GM23338 (cell line): ENCODE measurements around the gene KIF19. TPM values are rescaled to one million over a fixed set of nuclear protein-coding genes. Genes with fewer than 3 reads are reported as not detected.

ENCODE experiments used
- ATAC-seq: fragments of 200-7000 bp; cut with Tn5 transposase; 3 replicates; pipeline ENCODE4 v1.9.1; 2020
- DNase-seq: peaks from one replicate; pipeline ENCODE4 v3.0.0-alpha.2; 2015; ENCODE audit warnings: low spot score
- H2AFZ ChIP-seq: fragments of 200-600 bp; sonication (generic); 2 replicates; pipeline ENCODE4 v1.8.0; 2016; ENCODE audit warnings: antibody characterized with exemption, mild to moderate bottlenecking, moderate library complexity
- H3F3A ChIP-seq: fragments of 200-600 bp; sonication (generic); replicated peaks from 2 replicates; pipeline ENCODE4 v1.8.0; 2017; ENCODE audit warnings: antibody characterized with exemption, mixed run types, low read depth
- H3K27ac ChIP-seq: fragments of 200-600 bp; sonication (generic); 2 replicates; pipeline ENCODE4 v1.6.1; 2016; ENCODE audit warnings: low read depth
- H3K27me3 ChIP-seq: fragments of 200-600 bp; sonication (generic); 2 replicates; pipeline ENCODE4 v1.8.0; 2016; ENCODE audit warnings: mild to moderate bottlenecking, mixed run types, moderate library complexity; ENCODE audit not compliant: insufficient read depth
- H3K36me3 ChIP-seq: fragments of 200-600 bp; sonication (generic); 2 replicates; pipeline ENCODE4 v1.8.0; 2016; ENCODE audit warnings: mild to moderate bottlenecking; ENCODE audit not compliant: insufficient read depth
- H3K4me1 ChIP-seq: fragments of 200-600 bp; sonication (generic); 2 replicates; pipeline ENCODE4 v1.8.0; 2016; ENCODE audit warnings: mild to moderate bottlenecking, moderate library complexity; ENCODE audit not compliant: insufficient read depth
- H3K4me2 ChIP-seq: fragments of 200-600 bp; sonication (generic); 2 replicates; pipeline ENCODE4 v1.7.1; 2017; ENCODE audit warnings: mixed run types
- H3K4me3 ChIP-seq: fragments of 200-600 bp; sonication (generic); 2 replicates; pipeline ENCODE4 v1.6.1; 2016; ENCODE audit warnings: mixed run types
- H3K79me2 ChIP-seq: fragments of 200-600 bp; sonication (generic); replicated peaks from 2 replicates; pipeline ENCODE4 v1.8.0; 2017; ENCODE audit warnings: mild to moderate bottlenecking; ENCODE audit not compliant: insufficient read depth
- H3K9me2 ChIP-seq: fragments of 200-600 bp; sonication (generic); 2 replicates; pipeline ENCODE4 v1.8.0; 2017; ENCODE audit not compliant: insufficient read depth
- H4K20me1 ChIP-seq: fragments of 200-600 bp; sonication (generic); replicated peaks from 2 replicates; pipeline ENCODE4 v1.8.0; 2017; ENCODE audit warnings: mild to moderate bottlenecking; ENCODE audit not compliant: insufficient read depth
- H3K27ac Mint-ChIP-seq: 2 replicates; pipeline ENCODE4 v1.8.0; 2020; ENCODE audit warnings: inconsistent platforms, mild to moderate bottlenecking, moderate library complexity, mixed read lengths
- H3K27me3 Mint-ChIP-seq: 3 replicates; pipeline ENCODE4 v1.8.0; 2022; ENCODE audit warnings: low read depth, mild to moderate bottlenecking, moderate library complexity, mixed read lengths, inconsistent platforms; ENCODE audit not compliant: insufficient read depth, poor library complexity
- H3K36me3 Mint-ChIP-seq: 3 replicates; pipeline ENCODE4 v1.8.0; 2021; ENCODE audit warnings: low read depth, mild to moderate bottlenecking, inconsistent platforms, moderate library complexity, mixed read lengths
- H3K4me1 Mint-ChIP-seq: 3 replicates; pipeline ENCODE4 v1.8.0; 2020; ENCODE audit warnings: mild to moderate bottlenecking, inconsistent platforms, mixed read lengths
- H3K4me3 Mint-ChIP-seq: 3 replicates; pipeline ENCODE4 v1.8.0; 2021; ENCODE audit warnings: moderate library complexity, mild to moderate bottlenecking, inconsistent platforms, mixed read lengths
- H3K9me3 Mint-ChIP-seq: 3 replicates; pipeline ENCODE4 v1.8.0; 2020; ENCODE audit warnings: moderate library complexity, mild to moderate bottlenecking, inconsistent platforms, mixed read lengths
- STAT1 ChIP-seq: IDR thresholded peaks from one replicate; pipeline ENCODE4 v1.6.1; 2016; ENCODE audit warnings: antibody characterized with exemption; ENCODE audit not compliant: unreplicated experiment
- polyA plus RNA-seq: library from polyadenylated mRNA; unstranded; fragments of >200 nt; fragmentation: Nextera tagmentation; extraction: Ambion mirVana; gene quantifications from 2 replicates; pipeline ENCODE4 v1.2.1, GENCODE V29; 2016
- total RNA-seq: library from RNA; depleted of rRNA; stranded (reverse); fragments of >200 nt; shearing (Covaris generic); gene quantifications from 2 replicates; pipeline ENCODE4 v1.2.3, GENCODE V29; 2014
- TF ChIP-seq, protein P1 (sequence below): IDR thresholded peaks from one replicate; pipeline ENCODE4 v1.6.1; 2018; ENCODE audit warnings: antibody characterized with exemption; ENCODE audit not compliant: unreplicated experiment
- TF ChIP-seq, protein P2 (sequence below): IDR thresholded peaks from 2 replicates; pipeline ENCODE4 v1.6.1; 2016; ENCODE audit warnings: antibody characterized with exemption

The KIF19 gene
- total and polyA plus RNA-seq, 2 experiments from 2014 or later: 0.35 to 0.36 TPM

DNA sequence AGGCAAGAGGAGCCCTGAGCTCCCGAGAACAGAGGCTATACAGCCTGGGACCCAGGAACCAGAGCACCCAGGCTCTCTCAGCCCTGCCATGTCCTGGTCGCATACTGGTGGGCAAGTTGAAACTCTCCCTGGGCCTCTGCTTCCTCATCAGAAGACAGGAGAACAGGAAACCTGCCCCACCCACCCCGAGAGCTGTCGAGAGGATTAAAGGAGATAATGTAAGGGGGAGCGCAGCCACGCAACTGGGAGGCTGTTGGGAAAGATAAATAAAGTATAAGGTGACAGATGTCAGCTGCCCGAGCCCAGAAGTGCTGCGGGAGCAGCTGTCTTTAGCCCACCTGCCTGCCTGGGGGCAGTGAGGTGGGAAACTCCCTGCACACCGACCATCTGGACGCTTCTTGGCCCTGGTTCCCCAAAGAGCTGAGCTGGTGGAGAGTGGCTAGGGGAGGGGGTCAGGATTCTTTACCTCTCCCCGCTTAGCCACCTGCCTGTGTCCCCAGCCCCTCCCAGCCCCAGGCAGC lies 6.8 kb downstream of the KIF19 start:
- no peak overlapping the region for H2AFZ ChIP-seq
- TF ChIP-seq STAT1: no peak
- TF ChIP-seq, protein P1, sequence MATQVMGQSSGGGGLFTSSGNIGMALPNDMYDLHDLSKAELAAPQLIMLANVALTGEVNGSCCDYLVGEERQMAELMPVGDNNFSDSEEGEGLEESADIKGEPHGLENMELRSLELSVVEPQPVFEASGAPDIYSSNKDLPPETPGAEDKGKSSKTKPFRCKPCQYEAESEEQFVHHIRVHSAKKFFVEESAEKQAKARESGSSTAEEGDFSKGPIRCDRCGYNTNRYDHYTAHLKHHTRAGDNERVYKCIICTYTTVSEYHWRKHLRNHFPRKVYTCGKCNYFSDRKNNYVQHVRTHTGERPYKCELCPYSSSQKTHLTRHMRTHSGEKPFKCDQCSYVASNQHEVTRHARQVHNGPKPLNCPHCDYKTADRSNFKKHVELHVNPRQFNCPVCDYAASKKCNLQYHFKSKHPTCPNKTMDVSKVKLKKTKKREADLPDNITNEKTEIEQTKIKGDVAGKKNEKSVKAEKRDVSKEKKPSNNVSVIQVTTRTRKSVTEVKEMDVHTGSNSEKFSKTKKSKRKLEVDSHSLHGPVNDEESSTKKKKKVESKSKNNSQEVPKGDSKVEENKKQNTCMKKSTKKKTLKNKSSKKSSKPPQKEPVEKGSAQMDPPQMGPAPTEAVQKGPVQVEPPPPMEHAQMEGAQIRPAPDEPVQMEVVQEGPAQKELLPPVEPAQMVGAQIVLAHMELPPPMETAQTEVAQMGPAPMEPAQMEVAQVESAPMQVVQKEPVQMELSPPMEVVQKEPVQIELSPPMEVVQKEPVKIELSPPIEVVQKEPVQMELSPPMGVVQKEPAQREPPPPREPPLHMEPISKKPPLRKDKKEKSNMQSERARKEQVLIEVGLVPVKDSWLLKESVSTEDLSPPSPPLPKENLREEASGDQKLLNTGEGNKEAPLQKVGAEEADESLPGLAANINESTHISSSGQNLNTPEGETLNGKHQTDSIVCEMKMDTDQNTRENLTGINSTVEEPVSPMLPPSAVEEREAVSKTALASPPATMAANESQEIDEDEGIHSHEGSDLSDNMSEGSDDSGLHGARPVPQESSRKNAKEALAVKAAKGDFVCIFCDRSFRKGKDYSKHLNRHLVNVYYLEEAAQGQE: no peak
- no peak overlapping the region for H3K4me3 ChIP-seq
- H3K9me3 Mint-ChIP-seq: no peaks in the 10 kb centered on the region; the same call in 2 of the 3 replicates
- H3K4me1 ChIP-seq: no peaks in the 10 kb centered on the region; the same call in 1 of the 2 replicates
- no peaks in the 10 kb centered on the region for H4K20me1 ChIP-seq
- no peaks in the 10 kb centered on the region for H3F3A ChIP-seq
- peaks cover 10% of the 10 kb centered on the region for H3K27me3 Mint-ChIP-seq
- no peaks in the 10 kb centered on the region; the same call in 2 of the 3 replicates for H3K36me3 Mint-ChIP-seq
- H3K4me1 Mint-ChIP-seq: peaks cover 26% of the 10 kb centered on the region
- H3K27ac ChIP-seq: no peak overlapping the region
- H3K79me2 ChIP-seq: no peaks in the 10 kb centered on the region
- DNase-seq: no peak
- H3K36me3 ChIP-seq: no peaks in the 10 kb centered on the region
- no peak overlapping the region for H3K4me2 ChIP-seq
- ATAC-seq: no peak; the same call in 2 of the 3 replicates
- H3K27me3 ChIP-seq: no peaks in the 10 kb centered on the region
- no peaks in the 10 kb centered on the region for H3K9me2 ChIP-seq
- no peak overlapping the region for H3K4me3 Mint-ChIP-seq
- no peak overlapping the region for H3K27ac Mint-ChIP-seq

DNA sequence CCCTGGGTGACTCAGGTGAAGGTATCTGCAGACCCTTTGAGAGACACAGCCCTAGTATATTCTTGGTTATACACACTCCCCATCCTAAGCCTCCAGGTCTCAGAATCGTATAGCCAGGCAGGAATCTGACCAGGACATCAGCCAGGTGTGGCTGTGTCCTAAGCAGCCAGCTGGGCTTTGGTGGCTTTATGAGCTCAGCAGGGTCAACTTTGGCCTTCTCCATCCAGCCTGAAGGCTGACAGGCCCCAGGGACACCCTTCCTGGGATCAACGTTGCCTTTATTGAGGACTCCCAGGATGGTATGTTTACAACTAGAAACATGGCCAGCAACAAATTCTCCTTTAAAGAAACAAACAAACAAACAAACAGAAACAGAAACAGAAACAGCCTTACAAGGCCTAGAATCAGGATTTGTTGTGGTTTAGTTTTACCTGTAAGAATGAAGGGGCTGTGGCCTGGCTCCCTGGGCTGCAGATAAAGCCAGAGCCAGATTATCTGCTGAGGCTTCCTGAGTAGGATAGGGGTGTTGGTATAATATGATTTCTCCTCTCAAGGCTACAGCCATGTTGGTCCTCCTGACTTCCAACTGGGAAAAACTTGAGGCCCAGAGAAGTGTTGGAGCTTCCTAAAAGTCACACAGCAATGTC lies 8.5 kb downstream of the KIF19 start:
- ATAC-seq (no peak), DNase-seq (no peak)
- Histone ChIP-seq H3K4me3 (no peak overlapping the region), H3K79me2 (no peaks in the 10 kb centered on the region), H4K20me1 (no peaks in the 10 kb centered on the region), H3K27me3 (no peaks in the 10 kb centered on the region), H3K4me2 (no peak overlapping the region), H3K27ac (no peak overlapping the region), H3F3A (no peaks in the 10 kb centered on the region), H3K36me3 (no peaks in the 10 kb centered on the region), H3K9me2 (no peaks in the 10 kb centered on the region), H3K4me1 (no peaks in the 10 kb centered on the region; the same call in 1 of the 2 replicates), H2AFZ (no peak overlapping the region)
- TF ChIP-seq, protein P2, sequence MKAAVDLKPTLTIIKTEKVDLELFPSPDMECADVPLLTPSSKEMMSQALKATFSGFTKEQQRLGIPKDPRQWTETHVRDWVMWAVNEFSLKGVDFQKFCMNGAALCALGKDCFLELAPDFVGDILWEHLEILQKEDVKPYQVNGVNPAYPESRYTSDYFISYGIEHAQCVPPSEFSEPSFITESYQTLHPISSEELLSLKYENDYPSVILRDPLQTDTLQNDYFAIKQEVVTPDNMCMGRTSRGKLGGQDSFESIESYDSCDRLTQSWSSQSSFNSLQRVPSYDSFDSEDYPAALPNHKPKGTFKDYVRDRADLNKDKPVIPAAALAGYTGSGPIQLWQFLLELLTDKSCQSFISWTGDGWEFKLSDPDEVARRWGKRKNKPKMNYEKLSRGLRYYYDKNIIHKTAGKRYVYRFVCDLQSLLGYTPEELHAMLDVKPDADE: no peak
- TF ChIP-seq STAT1: no peak
- H3K27ac Mint-ChIP-seq: no peak overlapping the region
- no peaks in the 10 kb centered on the region; the same call in 2 of the 3 replicates for H3K9me3 Mint-ChIP-seq
- peaks cover 20% of the 10 kb centered on the region for H3K4me1 Mint-ChIP-seq
- H3K27me3 Mint-ChIP-seq: peaks cover 6% of the 10 kb centered on the region
- H3K36me3 Mint-ChIP-seq: no peaks in the 10 kb centered on the region; the same call in 2 of the 3 replicates
- no peak overlapping the region for H3K4me3 Mint-ChIP-seq
